ENCODE data around the gene PTER. TPM values are rescaled to one million over a fixed set of nuclear protein-coding genes. Genes with fewer than 3 reads are reported as not detected.

Gene PTER
- total RNA-seq, 1 experiment from 2014 or later: 6.6 TPM

DNA sequence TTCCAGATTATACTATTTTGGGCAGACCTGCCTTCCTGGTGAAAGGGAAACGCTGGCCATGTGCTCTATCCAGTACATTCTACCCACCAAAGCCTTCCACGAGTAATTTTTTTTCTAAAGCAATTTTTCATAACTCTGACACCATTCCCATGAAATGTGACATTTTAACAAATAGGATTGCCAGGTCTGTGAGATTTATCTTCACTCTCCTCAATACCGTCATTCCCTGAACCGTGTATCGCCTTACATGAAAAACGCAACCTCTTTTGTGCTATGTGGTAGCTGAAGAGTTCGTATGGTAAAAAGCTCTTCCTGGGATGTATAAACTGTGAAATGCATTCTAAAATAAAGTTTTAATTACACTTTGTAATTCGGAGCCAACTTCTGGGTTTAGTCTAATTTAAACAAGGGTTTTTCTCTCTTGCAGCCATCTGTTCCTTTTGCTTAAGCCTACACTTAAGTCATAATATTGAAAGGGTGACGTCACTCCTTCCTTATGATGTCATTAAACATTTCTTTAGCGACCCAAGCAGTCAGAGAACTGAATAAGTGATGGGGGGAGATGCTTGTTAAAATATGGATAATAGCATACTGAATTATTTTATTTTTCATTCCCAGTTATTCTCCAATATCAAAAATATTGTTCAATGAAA, 57.2 kb downstream of the PTER start:
- Histone ChIP-seq H3F3A (ENCODE audit: low read length, unreplicated experiment) (no peaks in the 10 kb centered on the region), H3K79me2 (ENCODE audit: low read length) (no peaks in the 10 kb centered on the region), H3K4me1 (ENCODE audit: insufficient read depth, low read length) (no peaks in the 10 kb centered on the region), H3K27ac (ENCODE audit: low read length) (no peak overlapping the region), H3K4me3 (ENCODE audit: low read length) (no peak overlapping the region), H4K20me1 (ENCODE audit: low read length) (no peaks in the 10 kb centered on the region), H3K27me3 (ENCODE audit: low read length) (no peaks in the 10 kb centered on the region), H3K36me3 (ENCODE audit: low read depth, low read length) (no peaks in the 10 kb centered on the region), H3K4me2 (ENCODE audit: low read length) (no peak overlapping the region), H3K9me3 (ENCODE audit: low read length) (no peaks in the 10 kb centered on the region), H2AFZ (ENCODE audit: low read length) (no peak overlapping the region), H3K9ac (ENCODE audit: low read length) (no peak overlapping the region), H3K9me2 (replicated peaks; ENCODE audit: low read length) (no peaks in the 10 kb centered on the region)
- DNase-seq (no peak), ATAC-seq (no peak)
- no TSS peak for BruUV-seq (replicated peaks)
- POLR2A ChIA-PET (ENCODE audit: unreplicated experiment): no interaction called here
- intact Hi-C loops (cut with micrococcal nuclease): no loop called here
- CTCF ChIA-PET: no interaction called here
- TF ChIP-seq EZH2 (IDR thresholded peaks at IDR 0.05; ENCODE audit: low read length, unreplicated experiment): no peak
- TF ChIP-seq, protein P1, sequence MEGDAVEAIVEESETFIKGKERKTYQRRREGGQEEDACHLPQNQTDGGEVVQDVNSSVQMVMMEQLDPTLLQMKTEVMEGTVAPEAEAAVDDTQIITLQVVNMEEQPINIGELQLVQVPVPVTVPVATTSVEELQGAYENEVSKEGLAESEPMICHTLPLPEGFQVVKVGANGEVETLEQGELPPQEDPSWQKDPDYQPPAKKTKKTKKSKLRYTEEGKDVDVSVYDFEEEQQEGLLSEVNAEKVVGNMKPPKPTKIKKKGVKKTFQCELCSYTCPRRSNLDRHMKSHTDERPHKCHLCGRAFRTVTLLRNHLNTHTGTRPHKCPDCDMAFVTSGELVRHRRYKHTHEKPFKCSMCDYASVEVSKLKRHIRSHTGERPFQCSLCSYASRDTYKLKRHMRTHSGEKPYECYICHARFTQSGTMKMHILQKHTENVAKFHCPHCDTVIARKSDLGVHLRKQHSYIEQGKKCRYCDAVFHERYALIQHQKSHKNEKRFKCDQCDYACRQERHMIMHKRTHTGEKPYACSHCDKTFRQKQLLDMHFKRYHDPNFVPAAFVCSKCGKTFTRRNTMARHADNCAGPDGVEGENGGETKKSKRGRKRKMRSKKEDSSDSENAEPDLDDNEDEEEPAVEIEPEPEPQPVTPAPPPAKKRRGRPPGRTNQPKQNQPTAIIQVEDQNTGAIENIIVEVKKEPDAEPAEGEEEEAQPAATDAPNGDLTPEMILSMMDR (conservative IDR thresholded peaks at IDR 0.05; ENCODE audit: low read depth, low read length): no peak
- TF ChIP-seq EZH2phosphoT487 (IDR thresholded peaks at IDR 0.05; ENCODE audit: borderline replicate concordance, low read length): no peak

DNA sequence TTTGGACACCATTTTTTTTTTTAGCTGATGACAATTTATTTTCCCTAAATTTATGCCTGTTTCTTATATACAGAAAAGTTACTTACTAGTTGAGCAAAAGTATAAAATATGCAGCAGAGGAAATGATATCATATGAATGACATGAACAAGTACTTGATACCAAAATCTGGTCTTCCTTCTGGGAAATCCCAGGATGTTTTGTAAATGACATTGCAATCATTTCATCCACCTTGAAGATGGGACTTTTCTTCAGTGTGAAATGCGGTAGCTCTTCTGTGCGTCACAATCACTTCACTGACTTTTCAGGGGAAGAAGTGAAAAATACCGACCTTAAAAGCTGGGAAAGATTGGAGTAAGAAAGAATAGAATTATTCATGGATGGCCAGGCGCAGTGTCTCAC, 61.1 kb downstream of the PTER start:
- Histone ChIP-seq H3K27me3 (ENCODE audit: low read length) (no peaks in the 10 kb centered on the region), H3K9me3 (ENCODE audit: low read length) (no peaks in the 10 kb centered on the region), H3F3A (ENCODE audit: low read length, unreplicated experiment) (no peaks in the 10 kb centered on the region), H3K36me3 (ENCODE audit: low read depth, low read length) (no peaks in the 10 kb centered on the region), H2AFZ (ENCODE audit: low read length) (no peak overlapping the region), H3K79me2 (ENCODE audit: low read length) (no peaks in the 10 kb centered on the region), H3K4me1 (ENCODE audit: insufficient read depth, low read length) (no peaks in the 10 kb centered on the region), H3K4me2 (ENCODE audit: low read length) (no peak overlapping the region), H3K9ac (ENCODE audit: low read length) (no peak overlapping the region), H3K9me2 (replicated peaks; ENCODE audit: low read length) (no peaks in the 10 kb centered on the region), H3K27ac (ENCODE audit: low read length) (no peak overlapping the region), H4K20me1 (ENCODE audit: low read length) (no peaks in the 10 kb centered on the region), H3K4me3 (ENCODE audit: low read length) (no peak overlapping the region)
- ATAC-seq (no peak), DNase-seq (no peak)
- TF ChIP-seq EZH2 (IDR thresholded peaks at IDR 0.05; ENCODE audit: low read length, unreplicated experiment) (no peak), EZH2phosphoT487 (IDR thresholded peaks at IDR 0.05; ENCODE audit: borderline replicate concordance, low read length) (no peak)
- TF ChIP-seq, protein P1 (conservative IDR thresholded peaks at IDR 0.05; ENCODE audit: low read depth, low read length): no peak
- BruUV-seq (replicated peaks): no TSS peak
- CTCF ChIA-PET: no interaction called here
- POLR2A ChIA-PET (ENCODE audit: unreplicated experiment): no interaction called here
- intact Hi-C loops (cut with micrococcal nuclease): no loop called here

DNA sequence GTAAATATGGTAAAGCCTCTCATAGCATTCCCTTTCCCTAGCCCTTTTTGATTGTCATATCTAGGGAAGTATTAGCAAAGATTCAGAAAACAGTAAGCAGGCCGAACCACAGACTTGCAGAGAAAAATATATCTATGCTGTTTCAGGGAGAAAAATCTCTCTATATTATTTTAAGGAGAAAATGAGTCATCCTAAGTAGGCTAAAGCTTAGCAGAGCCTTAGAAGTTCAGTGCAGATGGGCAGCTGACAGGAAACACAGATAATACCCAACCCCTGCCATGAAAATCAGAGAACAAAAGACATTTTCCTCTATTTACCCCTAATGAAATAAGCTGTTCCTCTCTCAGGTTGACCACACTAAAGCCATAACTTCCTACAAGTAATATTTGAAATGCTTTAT, 68.4 kb downstream of the PTER start:
- no peaks in the 10 kb centered on the region for H4K20me1 ChIP-seq (ENCODE audit: low read length)
- no peaks in the 10 kb centered on the region for H3K79me2 ChIP-seq (ENCODE audit: low read length)
- H3K9me3 ChIP-seq (ENCODE audit: low read length): no peaks in the 10 kb centered on the region
- ChIA-PET POLR2A (ENCODE audit: unreplicated experiment) (no interaction called here), CTCF (no interaction called here)
- DNase-seq (no peak), ATAC-seq (no peak)
- H3K4me2 ChIP-seq (ENCODE audit: low read length): no peak overlapping the region
- H3K9ac ChIP-seq (ENCODE audit: low read length): no peak overlapping the region
- no peak overlapping the region for H2AFZ ChIP-seq (ENCODE audit: low read length)
- no peaks in the 10 kb centered on the region for H3K4me1 ChIP-seq (ENCODE audit: insufficient read depth, low read length)
- intact Hi-C loops (cut with micrococcal nuclease): no loop called here
- no peak overlapping the region for H3K27ac ChIP-seq (ENCODE audit: low read length)
- no peak for TF ChIP-seq EZH2phosphoT487 (IDR thresholded peaks at IDR 0.05; ENCODE audit: borderline replicate concordance, low read length)
- TF ChIP-seq EZH2 (IDR thresholded peaks at IDR 0.05; ENCODE audit: low read length, unreplicated experiment): no peak
- TF ChIP-seq, protein P1 (conservative IDR thresholded peaks at IDR 0.05; ENCODE audit: low read depth, low read length): no peak
- H3K4me3 ChIP-seq (ENCODE audit: low read length): no peak overlapping the region
- H3K27me3 ChIP-seq (ENCODE audit: low read length): no peaks in the 10 kb centered on the region
- no TSS peak for BruUV-seq (replicated peaks)
- H3K36me3 ChIP-seq (ENCODE audit: low read depth, low read length): no peaks in the 10 kb centered on the region
- H3F3A ChIP-seq (ENCODE audit: low read length, unreplicated experiment): no peaks in the 10 kb centered on the region
- no peaks in the 10 kb centered on the region for H3K9me2 ChIP-seq (replicated peaks; ENCODE audit: low read length)
